ENCODE data around the gene FUZ. TPM values are rescaled to one million over a fixed set of nuclear protein-coding genes. Genes with fewer than 3 reads are reported as not detected.

FUZ gene
- total and polyA plus RNA-seq, 9 donors, result 13.4 to 48.6 (median 27.5) TPM

DNA sequence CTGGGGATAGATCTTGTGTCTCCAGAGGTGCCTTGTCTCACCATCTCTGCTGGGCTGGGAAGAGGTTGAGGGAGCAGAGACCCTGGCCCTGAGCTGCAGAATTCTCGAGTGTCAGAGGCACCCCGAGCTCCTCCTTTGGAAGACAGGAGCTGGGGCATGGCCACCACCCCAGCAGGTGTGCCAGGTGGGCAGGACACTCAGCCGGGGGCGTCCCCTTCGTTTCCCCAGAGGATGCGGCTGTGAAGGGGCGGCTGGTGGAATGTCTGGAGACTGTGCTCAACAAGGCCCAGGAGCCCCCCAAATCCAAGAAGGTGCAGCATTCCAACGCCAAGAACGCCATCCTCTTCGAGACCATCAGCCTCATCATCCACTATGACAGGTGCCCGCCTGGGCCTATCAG, 14.5 kb downstream of the FUZ start:
- TF ChIP-seq EP300 (IDR thresholded peaks at IDR 0.05) (no peak), POLR2A (IDR thresholded peaks at IDR 0.05) (no peak)
- TF ChIP-seq, protein P1, sequence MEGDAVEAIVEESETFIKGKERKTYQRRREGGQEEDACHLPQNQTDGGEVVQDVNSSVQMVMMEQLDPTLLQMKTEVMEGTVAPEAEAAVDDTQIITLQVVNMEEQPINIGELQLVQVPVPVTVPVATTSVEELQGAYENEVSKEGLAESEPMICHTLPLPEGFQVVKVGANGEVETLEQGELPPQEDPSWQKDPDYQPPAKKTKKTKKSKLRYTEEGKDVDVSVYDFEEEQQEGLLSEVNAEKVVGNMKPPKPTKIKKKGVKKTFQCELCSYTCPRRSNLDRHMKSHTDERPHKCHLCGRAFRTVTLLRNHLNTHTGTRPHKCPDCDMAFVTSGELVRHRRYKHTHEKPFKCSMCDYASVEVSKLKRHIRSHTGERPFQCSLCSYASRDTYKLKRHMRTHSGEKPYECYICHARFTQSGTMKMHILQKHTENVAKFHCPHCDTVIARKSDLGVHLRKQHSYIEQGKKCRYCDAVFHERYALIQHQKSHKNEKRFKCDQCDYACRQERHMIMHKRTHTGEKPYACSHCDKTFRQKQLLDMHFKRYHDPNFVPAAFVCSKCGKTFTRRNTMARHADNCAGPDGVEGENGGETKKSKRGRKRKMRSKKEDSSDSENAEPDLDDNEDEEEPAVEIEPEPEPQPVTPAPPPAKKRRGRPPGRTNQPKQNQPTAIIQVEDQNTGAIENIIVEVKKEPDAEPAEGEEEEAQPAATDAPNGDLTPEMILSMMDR (IDR thresholded peaks at IDR 0.05), result no peak
- H3K36me3 ChIP-seq, result no peaks in the 10 kb centered on the region

DNA sequence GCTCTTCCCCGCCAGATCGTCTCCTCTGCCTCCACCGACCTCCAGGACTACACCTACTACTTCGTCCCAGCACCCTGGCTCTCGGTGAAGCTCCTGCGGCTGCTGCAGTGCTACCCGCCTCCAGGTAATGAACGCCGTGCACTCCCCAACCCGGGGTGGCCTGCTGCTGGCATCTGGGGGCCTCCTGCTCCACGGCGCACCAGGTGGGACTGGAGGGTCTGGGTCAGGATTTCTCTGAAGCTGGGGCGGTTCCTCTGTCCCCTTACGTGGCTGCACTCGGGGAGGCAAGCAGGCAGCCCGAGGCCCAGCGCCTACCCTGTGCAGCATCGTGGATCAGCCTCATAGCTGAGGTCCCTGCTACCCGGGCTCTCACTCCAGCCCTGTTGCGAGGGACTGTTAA, 17.5 kb downstream of the FUZ start:
- Histone ChIP-seq H3K27me3 (no peaks in the 10 kb centered on the region), H3K9me3 (no peaks in the 10 kb centered on the region), H3K27ac (no peak overlapping the region), H3K4me1 (ENCODE audit: insufficient read depth) (peaks cover 8% of the 10 kb centered on the region), H3K36me3 (no peaks in the 10 kb centered on the region), H3K4me3 (no peak overlapping the region)
- intact Hi-C loops (cut with DNase I), result no loop called here
- no peak for DNase-seq
- WGBS, 3 donors, result 91 to 94% (median 93%) methylated on average over 20 of the region's 20 CpGs
- no peak for TF ChIP-seq EP300 (IDR thresholded peaks at IDR 0.05)
- TF ChIP-seq, protein P1 (IDR thresholded peaks at IDR 0.05), result no peak
- TF ChIP-seq POLR2A (IDR thresholded peaks at IDR 0.05), result no peak

More for the DNA sequence above, 14.5 kb downstream of the FUZ start:
- Histone ChIP-seq H3K27me3 (no peaks in the 10 kb centered on the region), H3K27ac (no peak overlapping the region), H3K4me1 (ENCODE audit: insufficient read depth) (peaks cover 8% of the 10 kb centered on the region), H3K4me3 (no peak overlapping the region), H3K9me3 (no peaks in the 10 kb centered on the region)
- intact Hi-C loops (cut with DNase I), result no loop called here
- peak in 1 of 5 donors; percentile 21 for DNase-seq
- WGBS, 3 donors, result 79 to 91% (median 87%) methylated on average over 11 of the region's 11 CpGs

DNA sequence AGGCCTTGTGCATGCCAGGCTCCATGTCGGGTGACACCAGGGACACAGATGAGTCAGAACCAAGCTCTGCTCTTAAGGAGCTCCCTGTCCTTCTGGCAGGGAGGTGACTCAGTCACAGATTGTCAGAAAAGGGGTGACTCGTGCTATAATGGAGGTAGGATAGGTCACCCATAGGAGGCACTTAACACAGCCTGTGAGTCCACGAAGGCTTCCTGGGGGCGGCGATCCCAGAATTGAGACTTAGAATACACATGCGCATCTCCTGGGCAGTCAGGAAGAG, 19.6 kb downstream of the FUZ start:
- WGBS, 3 donors, result 89 to 98% (median 93%) methylated on average over 6 of the region's 6 CpGs
- intact Hi-C loops (cut with DNase I), result no loop called here
- H3K9me3 ChIP-seq, result no peaks in the 10 kb centered on the region
- no peaks in the 10 kb centered on the region for H3K36me3 ChIP-seq
- no peak for TF ChIP-seq EP300 (IDR thresholded peaks at IDR 0.05)
- no peak for TF ChIP-seq POLR2A (IDR thresholded peaks at IDR 0.05)
- TF ChIP-seq, protein P1 (IDR thresholded peaks at IDR 0.05), result no peak
- H3K27ac ChIP-seq, result no peak overlapping the region
- H3K27me3 ChIP-seq, result no peaks in the 10 kb centered on the region
- peaks cover 13% of the 10 kb centered on the region for H3K4me1 ChIP-seq (ENCODE audit: insufficient read depth)
- no peak overlapping the region for H3K4me3 ChIP-seq
- DNase-seq, result no peak

DNA sequence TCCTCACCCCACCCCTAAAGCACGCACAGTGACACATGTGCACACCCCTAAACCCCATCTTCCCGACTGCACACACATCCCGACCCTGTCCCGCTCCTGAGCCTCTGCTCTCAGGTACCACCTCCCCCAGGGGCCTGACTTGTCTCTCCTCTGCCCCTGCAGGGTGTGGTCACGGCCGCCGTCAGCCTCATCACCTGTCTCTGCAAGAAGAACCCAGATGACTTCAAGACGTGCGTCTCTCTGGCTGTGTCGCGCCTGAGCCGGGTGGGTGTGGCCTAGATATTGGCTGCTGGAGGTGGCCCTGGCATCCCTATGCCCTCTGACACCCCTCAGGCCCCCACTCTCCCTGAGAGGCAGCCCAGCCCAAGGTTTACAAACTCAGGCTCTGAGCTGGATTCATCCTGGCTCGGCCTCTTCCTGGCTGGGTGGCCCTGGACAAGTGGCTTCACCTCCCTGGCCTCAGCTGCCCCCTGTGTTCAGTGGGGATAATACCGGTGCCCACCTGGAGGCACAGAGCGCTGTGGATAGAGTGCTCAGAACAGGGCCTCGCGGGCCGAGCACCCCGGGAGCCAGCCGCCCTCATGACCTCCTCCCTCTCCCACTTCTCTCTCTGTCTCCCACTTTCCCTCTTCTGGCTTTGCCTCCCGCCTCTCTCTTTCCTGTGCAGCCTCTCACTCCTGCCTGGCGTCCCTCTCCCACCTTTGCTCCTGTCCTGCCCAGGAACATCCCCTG, 20.1 kb downstream of the FUZ start:
- no peak overlapping the region for H3K4me3 ChIP-seq
- DNase-seq, result peak in 1 of 5 donors; percentile 44
- no peaks in the 10 kb centered on the region for H3K9me3 ChIP-seq
- no peak overlapping the region for H3K27ac ChIP-seq
- 88 to 90% (median 89%) methylated on average over 22 of the region's 22 CpGs for WGBS, 3 donors
- H3K27me3 ChIP-seq, result no peaks in the 10 kb centered on the region
- H3K4me1 ChIP-seq (ENCODE audit: insufficient read depth), result peaks cover 13% of the 10 kb centered on the region
- H3K36me3 ChIP-seq, result no peaks in the 10 kb centered on the region
- intact Hi-C loops (cut with DNase I), result no loop called here
- TF ChIP-seq, protein P1 (IDR thresholded peaks at IDR 0.05), result no peak
- TF ChIP-seq POLR2A (IDR thresholded peaks at IDR 0.05) (no peak), EP300 (IDR thresholded peaks at IDR 0.05) (no peak)

All from ovary (tissue), 9 donors.